Bone marrow (tissue), 2 donors: ENCODE data around the gene TTC19.
"Not testable (repeated sequence)": the region's sequence is repeated elsewhere in the genome, so short reads cannot be mapped to it uniquely, and the experiment has no call there.

Experiments used
- DNase-seq, 2 donors: peaks; one replicate each; lab custom pipeline; 2025; lab: John Stamatoyannopoulos, UW

The TTC19 gene

DNA sequence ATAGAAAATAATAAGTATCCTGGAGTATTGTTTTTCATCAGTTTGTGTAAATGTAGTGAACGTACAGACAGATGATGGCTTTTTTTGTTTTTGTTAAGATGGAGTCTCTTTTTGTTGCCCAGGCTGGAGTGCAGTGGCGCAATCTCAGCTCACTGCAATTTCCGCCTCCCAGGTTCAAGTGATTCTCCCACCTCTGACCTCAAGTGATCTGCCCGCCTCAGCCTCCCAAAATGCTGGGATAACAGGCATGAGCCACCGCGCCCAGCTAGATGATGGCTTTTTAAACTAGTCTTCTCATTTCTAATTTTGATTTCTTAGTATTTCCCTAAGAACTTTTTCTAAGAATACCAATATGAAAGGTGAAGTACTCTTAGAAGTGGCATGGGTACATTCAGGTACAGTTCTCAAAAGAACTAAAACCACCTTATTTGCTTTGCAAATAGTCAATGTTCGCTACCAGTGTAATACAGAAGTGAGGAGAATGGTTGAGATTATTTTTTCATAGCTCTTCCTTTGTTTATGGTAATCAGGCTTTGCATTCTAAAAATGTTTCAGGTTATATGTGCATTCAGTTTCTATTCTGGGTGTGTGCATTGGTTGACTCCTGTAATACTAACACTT is 34.2 kb downstream of the TTC19 start:
- DNase-seq, result no peak

GRCh38 chr17:16036261-16036660 is 36.6 kb downstream of the TTC19 start:
- no peak for DNase-seq

- DNase-seq, result no peak
These were observed 38.0 kb downstream of the TTC19 start for GRCh38 chr17:16037636-16038035.

DNA sequence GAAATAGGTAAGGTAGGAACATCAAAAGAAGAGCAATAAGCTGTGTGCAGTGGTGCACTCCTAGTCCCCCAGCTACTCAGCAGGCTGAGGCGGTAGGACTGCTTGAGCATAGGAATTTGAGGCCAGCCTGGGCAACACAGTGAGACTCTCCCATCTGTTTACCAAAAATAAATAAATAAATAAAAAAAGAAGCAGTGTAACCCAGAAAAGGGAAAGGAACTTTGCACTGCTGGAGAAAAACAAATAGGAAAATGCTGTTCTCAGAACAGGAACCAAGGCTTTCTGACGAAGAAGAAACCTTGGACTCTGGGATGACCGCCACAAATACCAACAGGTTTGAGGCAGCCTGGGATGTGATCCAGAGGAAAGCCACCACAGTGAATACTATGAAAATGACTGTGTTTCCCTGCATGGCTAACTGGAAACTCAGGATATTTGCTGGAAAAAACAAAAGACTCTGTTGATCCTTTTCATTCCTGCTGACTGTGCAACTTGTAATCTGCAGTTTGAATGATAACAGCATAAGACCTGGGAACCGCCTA is 41.2 kb downstream of the TTC19 start:
- DNase-seq, result no peak

DNA sequence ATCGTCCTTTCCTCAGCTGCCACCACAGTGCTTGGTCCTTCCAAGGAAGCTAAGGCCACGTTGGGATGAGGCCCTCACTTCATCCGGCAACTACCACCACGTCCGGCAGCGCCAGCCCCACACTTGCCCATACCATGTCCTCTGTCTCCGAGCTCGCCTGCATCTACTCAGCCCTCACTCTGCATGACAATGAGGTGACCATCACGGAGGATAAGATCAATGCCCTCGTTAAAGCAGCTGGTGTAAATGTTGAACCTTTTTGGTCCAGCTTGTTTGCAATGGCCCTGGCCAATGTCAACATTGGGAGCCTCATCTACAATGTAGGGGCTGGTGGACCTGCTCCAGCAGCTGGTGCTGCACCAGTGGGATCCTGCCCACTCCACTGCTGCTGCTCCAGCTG is 44.9 kb downstream of the TTC19 start:
- no peak for DNase-seq

DNA sequence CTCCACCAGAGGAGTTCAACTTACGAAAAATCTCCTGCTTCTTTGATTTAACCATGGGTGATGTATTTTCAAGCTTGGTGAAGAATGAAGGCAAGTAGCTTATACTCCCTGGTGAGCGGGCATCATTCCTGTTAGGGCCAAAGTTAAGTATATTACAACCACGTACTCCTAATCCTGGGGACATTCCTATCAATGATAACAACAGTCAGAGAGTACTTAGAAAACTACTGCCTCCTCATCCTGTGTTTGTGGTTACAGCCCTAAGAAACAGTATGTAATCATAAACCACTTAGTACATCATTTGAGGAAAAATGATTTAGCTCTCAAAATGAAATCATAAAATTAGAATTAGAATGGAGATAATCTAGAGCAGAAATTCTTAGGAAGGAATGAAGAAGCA is 47.3 kb downstream of the TTC19 start:
- no peak for DNase-seq

- DNase-seq, result no peak
These were observed 49.3 kb downstream of the TTC19 start for GRCh38 chr17:16048811-16049449.

DNA sequence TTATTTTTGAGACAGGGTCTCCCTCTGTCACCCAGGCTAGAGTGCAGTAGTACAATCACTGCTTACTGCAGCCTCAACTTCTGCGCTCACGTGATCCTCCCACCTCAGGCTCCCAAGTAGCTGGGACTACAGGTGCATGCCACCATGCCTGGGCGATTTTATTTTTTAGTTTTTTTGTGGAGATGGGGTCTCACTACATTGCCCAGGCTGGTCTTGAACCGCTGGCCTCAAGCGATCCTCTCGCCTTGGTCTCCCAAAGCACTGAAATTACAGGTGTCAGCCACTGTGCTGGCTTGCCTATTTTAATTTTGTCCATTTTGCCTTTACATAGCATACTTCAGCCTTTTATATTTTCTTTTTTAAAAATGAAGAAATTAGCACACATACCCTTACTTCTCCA is 51.2 kb downstream of the TTC19 start:
- no peak for DNase-seq

DNA sequence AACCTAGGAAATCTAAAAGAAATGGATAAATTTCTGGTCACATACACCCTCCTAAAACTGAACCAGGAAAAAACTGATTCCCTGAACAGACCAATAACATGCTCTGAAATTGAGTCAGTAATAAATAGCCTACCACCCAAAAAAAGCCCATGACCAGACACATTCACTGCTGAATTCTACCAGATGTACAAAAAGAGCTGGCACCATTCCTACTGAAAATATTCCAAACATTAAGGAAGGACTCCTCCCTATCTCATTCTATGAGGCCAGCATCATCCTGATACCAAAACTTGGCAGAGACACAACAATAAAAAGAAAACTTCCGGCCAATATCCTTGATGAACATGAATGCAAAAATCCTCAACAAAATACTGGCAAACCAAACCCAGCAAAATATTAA is 52.9 kb downstream of the TTC19 start:
- no peak for DNase-seq

DNA sequence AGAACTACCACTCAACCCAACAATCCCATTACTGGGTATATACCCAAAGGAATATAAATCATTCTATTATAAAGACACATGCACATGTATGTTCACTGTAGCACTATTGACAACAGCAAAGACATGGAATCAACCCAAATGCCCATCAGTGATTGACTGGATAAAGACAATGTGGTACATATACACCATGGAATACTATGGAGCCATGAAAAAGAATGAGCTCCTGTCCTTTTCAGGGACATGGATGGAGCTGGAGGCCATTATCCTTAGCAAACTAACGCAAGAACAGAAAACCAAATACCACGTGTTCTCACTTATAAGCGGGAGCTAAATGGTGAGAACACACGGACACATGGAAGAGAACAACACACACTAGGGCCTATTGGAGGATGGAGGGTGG is 55.5 kb downstream of the TTC19 start:
- not testable (repeated sequence) for DNase-seq

GRCh38 chr17:16061631-16062030 is 62.0 kb downstream of the TTC19 start:
- DNase-seq, result no peak

- no peak for DNase-seq
These were observed 66.5 kb downstream of the TTC19 start for GRCh38 chr17:16066125-16066524.

DNA sequence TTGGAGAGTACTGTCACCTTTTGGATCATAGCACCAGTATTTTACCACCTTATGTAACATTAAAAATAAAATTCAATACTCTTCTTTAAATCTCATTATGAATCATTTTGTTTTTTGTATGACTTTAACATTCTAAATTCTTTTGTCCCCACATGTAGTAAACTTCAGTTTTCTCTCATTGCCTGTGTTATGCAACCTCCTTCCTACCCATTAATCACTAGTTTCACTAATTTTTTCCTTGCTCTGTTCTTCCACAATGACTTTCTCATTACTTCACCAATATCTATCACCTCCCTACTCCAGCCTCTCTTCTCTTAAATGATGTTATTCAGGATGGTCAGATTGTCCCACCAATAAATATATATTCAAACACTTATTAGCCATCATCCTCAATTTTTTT is 68.7 kb downstream of the TTC19 start:
- no peak for DNase-seq

DNA sequence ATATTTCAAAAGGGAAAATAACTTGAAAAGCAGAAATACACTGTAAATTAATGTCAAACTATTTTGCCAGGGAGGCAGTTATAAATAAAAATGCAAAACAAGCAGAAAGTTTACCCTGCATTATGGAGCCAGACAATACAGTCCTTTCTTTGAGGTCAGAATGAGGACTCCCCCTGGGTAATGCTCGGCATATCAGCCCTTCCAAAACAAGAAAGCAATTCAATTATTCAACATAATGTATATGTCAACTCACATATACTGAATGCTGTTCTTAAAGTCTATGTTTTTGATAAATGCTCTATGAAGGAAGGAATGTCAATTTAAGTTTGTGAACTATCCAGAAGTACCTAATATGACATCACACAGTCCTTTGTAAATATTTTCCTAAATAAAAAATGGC is 72.4 kb downstream of the TTC19 start:
- no peak for DNase-seq

DNA sequence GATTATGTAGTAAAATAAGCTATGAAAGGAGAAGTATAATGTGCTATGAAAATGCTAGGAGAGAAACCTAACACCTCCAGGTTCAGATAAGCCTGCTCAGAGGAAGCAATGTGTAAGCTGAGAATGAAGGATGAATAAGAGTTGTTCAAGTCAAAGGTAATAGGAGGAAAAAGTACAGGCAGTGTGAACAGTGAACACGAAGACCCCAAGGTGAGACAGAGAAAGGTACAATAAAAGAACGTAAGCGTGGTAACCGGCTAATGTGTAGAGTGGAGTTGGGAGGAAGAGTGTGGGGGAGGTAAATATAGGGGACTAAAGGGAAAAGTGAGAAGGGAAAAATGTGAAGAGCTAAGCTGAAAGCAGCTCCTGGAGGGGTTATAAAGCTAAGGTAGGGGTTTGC is 74.2 kb downstream of the TTC19 start:
- DNase-seq, result no peak

- DNase-seq, result no peak
These were observed 74.8 kb downstream of the TTC19 start for GRCh38 chr17:16074423-16074822.

- DNase-seq, result no peak
These were observed 76.3 kb downstream of the TTC19 start for GRCh38 chr17:16075949-16076348.
